Effector memory CD8-positive, alpha-beta T cell (primary cell): ENCODE measurements around the gene TSPAN16.
A peak's percentile ranks its signal among the peaks of the same experiment; 100 is the strongest.
"Not testable (repeated sequence)": the region's sequence is repeated elsewhere in the genome, so short reads cannot be mapped to it uniquely, and the experiment has no call there.

ENCODE experiments used
- ATAC-seq: fragments of 150-1000 bp; cut with Tn5 transposase; replicated peaks from 2 replicates; pipeline ENCODE4 v1.10.0; 2021; ENCODE audit warnings: mild to moderate bottlenecking, moderate library complexity
- DNase-seq, 3 experiments: peaks; one replicate each; pipeline ENCODE4 v3.0.0; 2021
- H3K27ac Mint-ChIP-seq, 2 donors: one replicate each; pipeline ENCODE4 v1.8.0; 2022; ENCODE audit warnings: mild to moderate bottlenecking in 2 of 2, mixed read lengths in 2 of 2, moderate library complexity in 2 of 2
- H3K27me3 Mint-ChIP-seq, 2 donors: one replicate each; pipeline ENCODE4 v1.8.0; 2022; ENCODE audit warnings: mixed read lengths in 2 of 2
- H3K36me3 Mint-ChIP-seq: one replicate; pipeline ENCODE4 v1.8.0; 2022; ENCODE audit warnings: mild to moderate bottlenecking, moderate library complexity, mixed read lengths; ENCODE audit not compliant: insufficient read depth
- H3K4me1 Mint-ChIP-seq, 2 donors: one replicate each; pipeline ENCODE4 v1.8.0; 2022; ENCODE audit warnings: low read depth in 2 of 2, mixed read lengths in 2 of 2
- H3K4me3 Mint-ChIP-seq, 2 donors: one replicate each; pipeline ENCODE4 v1.8.0; 2022; ENCODE audit warnings: mild to moderate bottlenecking in 2 of 2, mixed read lengths in 2 of 2, moderate library complexity in 2 of 2
- H3K9me3 Mint-ChIP-seq, 2 donors: one replicate each; pipeline ENCODE4 v1.8.0; 2022; ENCODE audit warnings: mixed read lengths in 2 of 2

Gene TSPAN16

DNA sequence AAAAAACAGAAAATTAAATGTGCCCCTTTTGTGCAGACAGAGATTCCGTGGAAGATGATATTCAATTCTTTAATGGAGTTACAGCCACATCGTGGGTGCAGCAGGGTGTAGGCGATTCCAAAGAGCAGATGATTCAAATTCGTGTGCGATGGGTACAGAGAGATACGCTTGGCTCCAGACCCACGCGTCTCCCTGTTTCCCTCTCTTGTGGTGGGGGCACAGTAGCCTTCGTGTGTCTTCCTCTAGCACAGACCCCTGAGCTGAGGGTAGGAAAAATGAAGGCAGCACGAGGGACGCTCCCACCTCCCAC is 4.8 kb downstream of the TSPAN16 start:
- no peak for ATAC-seq
- no peak overlapping the region for H3K4me3 Mint-ChIP-seq
- peaks cover 20 to 41% of the 10 kb centered on the region in 2 donors for H3K27me3 Mint-ChIP-seq

DNA sequence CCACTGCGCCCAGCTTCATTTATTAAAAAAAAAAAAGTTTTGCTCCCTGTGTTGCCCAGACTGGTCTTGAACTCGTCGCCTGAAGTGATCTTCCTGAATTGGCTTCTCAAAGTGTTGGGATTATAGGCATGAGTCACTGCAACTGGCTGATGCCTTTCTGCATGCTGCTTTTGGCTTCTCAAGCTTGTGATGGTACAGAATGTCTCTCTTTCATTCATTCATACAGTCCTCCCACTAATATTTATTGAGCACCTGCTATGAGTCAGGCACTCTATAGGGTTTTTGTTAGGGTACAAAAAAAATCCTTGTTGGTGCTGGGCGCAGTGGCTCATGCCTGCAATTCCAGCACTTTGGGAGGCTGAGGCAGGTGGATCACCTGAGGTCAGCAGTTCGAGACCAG is 9.0 kb downstream of the TSPAN16 start:
- Mint-ChIP-seq H3K36me3 (no peaks in the 10 kb centered on the region), H3K9me3 (no peaks in the 10 kb centered on the region), H3K4me3 (no peak overlapping the region), H3K4me1 (no peaks in the 10 kb centered on the region), H3K27me3 (peaks cover 13 to 19% of the 10 kb centered on the region in 2 donors), H3K27ac (no peak overlapping the region)
- ATAC-seq = no peak
- DNase-seq = no peak

More for the DNA sequence above, 4.8 kb downstream of the TSPAN16 start:
- H3K36me3 Mint-ChIP-seq = no peaks in the 10 kb centered on the region
- H3K27ac Mint-ChIP-seq = no peak overlapping the region
- no peaks in the 10 kb centered on the region for H3K9me3 Mint-ChIP-seq
- DNase-seq = no peak
- H3K4me1 Mint-ChIP-seq = no peaks in the 10 kb centered on the region

DNA sequence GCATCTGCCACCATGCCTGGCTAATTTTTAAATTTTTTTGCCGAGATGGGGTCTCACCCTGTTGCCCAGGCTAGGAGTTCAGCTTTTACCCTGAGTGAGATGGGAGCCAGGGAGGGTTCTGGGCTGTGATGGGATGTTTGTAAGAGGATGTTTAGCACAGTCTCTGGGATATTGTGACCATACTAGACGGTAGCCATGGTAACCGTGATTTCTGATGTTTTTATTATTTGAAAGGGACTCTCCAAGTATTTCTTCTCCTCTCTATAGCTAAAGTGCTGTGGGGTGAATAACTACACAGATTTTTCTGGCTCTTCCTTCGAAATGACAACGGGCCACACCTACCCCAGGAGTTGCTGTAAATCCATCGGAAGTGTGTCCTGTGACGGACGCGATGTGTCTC is 10.4 kb downstream of the TSPAN16 start:
- no peaks in the 10 kb centered on the region for H3K36me3 Mint-ChIP-seq
- no peaks in the 10 kb centered on the region for H3K4me1 Mint-ChIP-seq
- no peak overlapping the region for H3K4me3 Mint-ChIP-seq
- ATAC-seq (no peak), DNase-seq (no peak)
- no peak overlapping the region for H3K27ac Mint-ChIP-seq
- H3K9me3 Mint-ChIP-seq = no peaks in the 10 kb centered on the region
- H3K27me3 Mint-ChIP-seq = peaks cover 16 to 18% of the 10 kb centered on the region in 2 donors

DNA sequence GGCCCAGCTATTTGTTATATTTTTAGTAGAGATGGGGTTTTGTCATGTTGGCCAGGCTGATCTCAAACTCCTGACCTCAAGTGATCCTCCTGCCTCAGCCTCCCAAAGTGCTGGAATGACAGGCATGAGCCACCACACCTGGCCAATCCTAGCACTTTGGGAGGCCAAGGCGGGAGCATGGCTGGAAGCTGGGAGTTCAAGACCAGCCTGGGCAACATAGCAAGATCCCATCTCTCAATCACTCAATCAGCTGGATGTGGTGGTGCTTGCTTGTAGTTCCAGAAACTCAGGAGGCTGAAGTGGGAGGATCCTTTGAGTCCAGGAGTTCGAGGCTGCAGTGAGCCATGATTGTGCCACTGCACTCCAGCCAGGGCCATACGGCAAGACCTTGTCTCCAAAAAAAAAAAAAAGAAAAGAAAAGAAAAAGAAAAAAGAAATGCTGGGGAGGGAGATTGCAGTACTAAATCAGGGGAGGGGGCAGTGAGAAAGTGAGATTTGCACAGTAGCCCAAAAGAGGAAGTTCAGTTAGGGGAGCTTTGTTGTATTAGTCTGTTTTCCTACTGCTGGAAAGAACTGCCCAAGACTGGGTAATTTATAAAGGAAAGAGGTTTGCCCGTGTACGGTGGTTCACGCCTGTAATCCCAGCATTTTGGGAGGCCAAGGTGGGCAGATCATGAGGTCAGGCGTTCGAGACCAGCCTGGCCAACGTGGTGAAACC is 24.5 kb downstream of the TSPAN16 start:
- ATAC-seq, DNase-seq, H3K4me3 Mint-ChIP-seq, H3K9me3 Mint-ChIP-seq, H3K27ac Mint-ChIP-seq, H3K36me3 Mint-ChIP-seq, H3K27me3 Mint-ChIP-seq: not testable (repeated sequence)
- peaks cover 12 to 16% of the 10 kb centered on the region in 2 donors for H3K4me1 Mint-ChIP-seq

DNA sequence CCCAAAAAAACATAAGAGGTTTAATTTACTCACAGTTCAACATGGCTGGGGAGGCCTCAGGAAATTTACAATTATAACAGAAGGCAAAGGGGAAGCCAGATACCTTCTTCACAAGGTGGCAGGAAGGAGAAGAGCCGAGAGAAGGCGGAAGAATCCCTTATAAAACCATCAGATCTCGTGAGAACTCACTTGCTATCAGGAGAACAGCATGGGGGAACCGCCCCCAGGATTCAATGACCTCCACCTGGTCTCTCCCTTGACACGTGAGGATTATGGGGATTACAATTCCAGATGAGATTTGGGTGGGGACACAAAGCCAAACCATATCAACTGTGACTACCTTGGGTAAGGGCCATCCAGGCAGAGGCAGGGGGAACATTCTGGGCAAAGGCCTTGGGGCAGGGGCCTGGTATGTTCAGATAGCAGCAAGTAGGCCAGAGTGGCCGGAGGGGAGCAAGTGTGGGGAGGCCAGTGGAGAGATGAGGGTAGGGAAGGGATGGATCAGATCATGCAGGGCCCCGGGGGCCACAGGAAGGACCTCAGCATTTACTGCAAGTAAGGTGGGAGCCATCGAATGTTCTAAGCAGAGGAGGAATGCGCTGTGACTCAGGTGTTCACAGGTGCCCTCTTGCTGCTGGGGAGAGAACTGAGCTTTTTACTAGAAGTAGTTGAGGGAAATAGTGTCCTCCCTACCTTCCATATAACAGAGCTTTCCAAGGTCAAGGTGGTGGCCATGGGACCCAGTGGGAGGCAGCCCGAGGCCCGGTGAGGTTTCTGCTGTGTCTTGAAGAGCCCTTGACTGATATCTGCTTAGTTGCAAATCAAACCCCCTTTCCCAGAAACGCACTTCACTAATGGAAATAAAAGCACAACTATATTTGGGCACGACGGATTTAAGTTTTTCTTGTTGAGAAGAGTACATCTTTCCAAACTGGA is 25.5 kb downstream of the TSPAN16 start:
- H3K4me3 Mint-ChIP-seq = no peak overlapping the region
- no peaks in the 10 kb centered on the region for H3K36me3 Mint-ChIP-seq
- ATAC-seq = no peak
- peak overlapping the region in 1 of 2 donors; percentile 51 for H3K27ac Mint-ChIP-seq
- H3K4me1 Mint-ChIP-seq = peaks cover 12 to 16% of the 10 kb centered on the region in 2 donors
- no peak for DNase-seq
- no peaks in the 10 kb centered on the region for H3K9me3 Mint-ChIP-seq
- peaks cover 0 to 10% of the 10 kb centered on the region in 2 donors for H3K27me3 Mint-ChIP-seq

DNA sequence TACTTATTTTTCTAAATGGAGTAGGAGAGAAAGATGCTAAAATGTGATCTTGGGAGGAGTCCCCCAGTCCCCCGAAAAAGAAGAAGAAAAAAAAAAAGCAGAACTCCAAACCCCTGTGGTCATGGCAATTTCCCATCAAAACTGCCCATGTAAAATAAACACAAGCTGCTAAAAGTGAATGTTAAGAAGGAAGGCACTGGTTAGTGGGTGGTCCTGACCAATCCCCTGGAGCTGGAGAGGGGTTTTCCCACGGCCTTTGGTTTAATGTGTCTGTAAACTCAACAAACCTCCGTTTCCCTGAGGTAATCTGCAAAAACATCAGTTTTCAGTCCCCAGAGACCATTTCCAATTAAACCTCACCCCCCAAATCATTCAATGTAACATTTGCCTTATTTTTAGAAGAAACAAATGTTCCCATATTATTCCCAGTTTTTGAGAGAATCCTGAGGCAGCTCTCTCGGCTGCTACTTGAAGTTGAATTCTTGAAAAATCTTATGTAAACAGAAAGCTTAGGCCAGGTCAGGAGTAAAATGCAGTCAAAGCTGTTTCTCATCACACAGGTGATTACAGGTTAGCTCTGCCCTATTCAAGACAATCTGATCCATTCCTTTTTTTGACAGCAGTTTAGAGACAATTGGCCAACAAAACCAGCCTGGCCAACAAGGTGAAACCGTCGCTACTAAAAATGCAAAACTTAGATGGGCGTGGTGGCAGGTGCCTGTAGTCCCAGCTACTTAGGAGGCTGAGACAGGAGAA is 26.5 kb downstream of the TSPAN16 start:
- ATAC-seq (no peak), DNase-seq (no peak)
- H3K27me3 Mint-ChIP-seq = peaks cover 0 to under 1% of the 10 kb centered on the region in 2 donors
- H3K36me3 Mint-ChIP-seq = peaks cover 5% of the 10 kb centered on the region
- peaks cover 7 to 16% of the 10 kb centered on the region in 2 donors for H3K4me1 Mint-ChIP-seq
- no peaks in the 10 kb centered on the region for H3K9me3 Mint-ChIP-seq
- H3K27ac Mint-ChIP-seq = peak overlapping the region in 1 of 2 donors; percentile 51
- no peak overlapping the region for H3K4me3 Mint-ChIP-seq

DNA sequence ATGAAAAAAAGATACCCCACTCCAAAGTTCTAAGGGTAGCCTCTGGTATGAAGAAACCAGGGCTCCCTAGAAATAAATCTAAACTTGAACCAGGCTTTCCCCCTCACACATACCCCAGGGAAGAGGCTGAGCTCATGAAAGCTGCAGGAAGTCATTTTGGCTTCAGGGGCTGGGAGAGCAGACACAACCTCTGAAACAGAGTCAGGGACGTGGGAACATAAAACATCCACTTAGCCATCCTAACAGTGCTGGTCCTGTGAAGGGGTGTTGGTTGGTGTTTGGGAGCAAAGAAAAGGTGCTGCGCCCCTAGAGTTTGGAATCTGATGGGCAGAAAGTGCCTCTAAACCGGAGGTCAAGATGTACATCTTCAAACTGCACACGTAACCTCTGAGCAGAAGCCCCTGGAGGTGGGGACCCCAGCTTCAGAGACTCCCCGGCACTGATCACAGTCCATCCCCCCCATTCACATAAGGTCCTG is 27.7 kb downstream of the TSPAN16 start:
- Mint-ChIP-seq H3K4me1 (peaks cover 7 to 16% of the 10 kb centered on the region in 2 donors), H3K36me3 (peaks cover 11% of the 10 kb centered on the region), H3K9me3 (no peaks in the 10 kb centered on the region), H3K27me3 (no peaks in the 10 kb centered on the region), H3K4me3 (peak overlapping the region in 1 of 2 donors; percentile 38), H3K27ac (peak overlapping the region; percentile 83 to 92)
- no peak for ATAC-seq
- no peak for DNase-seq

DNA sequence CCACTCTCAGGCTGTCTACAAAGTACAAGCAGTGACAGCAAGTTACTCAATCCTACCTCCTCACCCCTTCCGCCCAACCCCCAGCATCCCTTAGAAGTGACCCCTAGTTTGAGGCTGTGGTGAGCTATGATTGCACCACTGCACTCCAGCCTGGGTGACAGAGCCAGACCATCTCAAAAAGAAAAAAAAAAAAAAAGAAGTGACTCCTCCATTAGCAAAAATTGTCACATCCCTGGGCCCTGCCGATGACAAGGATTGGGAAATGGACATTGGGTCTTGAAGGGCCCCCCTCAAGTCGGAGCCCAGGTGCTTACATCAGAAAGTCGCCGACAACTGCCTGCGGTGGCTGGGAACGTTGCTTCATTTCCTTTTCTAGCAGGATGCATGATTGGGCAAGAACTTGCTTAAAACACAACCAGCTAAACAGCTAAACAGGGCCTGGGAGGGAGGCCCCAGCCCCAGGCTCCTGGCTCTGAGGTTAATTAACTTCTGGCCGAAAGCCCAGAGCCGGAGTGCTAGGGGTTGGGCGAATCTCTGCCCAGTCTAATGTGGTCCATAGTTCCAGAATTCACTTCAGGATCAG is 28.2 kb downstream of the TSPAN16 start:
- Mint-ChIP-seq H3K36me3 (peaks cover 12% of the 10 kb centered on the region), H3K27ac (peak overlapping the region; percentile 83 to 92), H3K4me1 (peaks cover 7 to 16% of the 10 kb centered on the region in 2 donors), H3K27me3 (no peaks in the 10 kb centered on the region), H3K9me3 (no peaks in the 10 kb centered on the region), H3K4me3 (peak overlapping the region; percentile 15 to 38)
- DNase-seq (peak in 2 of 3 experiments; percentile 22 to 27), ATAC-seq (peak; percentile 88)

DNA sequence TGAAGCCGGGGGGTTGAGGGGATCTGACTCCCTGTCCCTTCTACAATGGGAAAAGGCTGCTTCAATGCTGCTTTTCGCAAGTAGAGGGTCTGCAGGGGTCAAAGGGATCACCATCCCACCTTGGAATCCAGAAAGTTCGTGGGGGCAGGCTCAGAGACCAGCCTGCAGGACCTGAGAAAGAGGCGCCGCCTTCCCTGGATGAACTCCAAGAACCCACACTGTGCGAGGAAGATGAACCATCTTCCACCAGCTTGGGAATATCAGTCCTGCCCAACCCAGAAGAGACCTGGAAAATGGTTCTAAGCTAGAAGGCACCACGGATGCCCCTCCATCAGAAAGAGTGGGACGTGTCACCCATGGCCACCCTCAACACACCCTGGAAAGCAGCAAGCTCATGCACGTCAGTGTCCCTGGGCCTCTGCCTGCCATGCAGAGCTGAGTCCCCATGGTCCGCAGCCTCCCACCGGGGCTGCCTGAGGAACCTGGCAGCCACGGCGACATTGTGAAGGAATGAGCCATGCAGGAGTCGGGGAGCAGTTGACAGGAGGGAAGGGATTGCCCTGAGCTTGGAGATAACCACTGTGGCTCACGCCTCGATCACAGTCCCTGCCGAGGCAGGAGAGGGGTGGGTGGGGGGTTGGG is 28.9 kb downstream of the TSPAN16 start:
- DNase-seq (no peak), ATAC-seq (no peak)
- Mint-ChIP-seq H3K27ac (peak overlapping the region; percentile 83 to 92), H3K36me3 (peaks cover 14% of the 10 kb centered on the region), H3K9me3 (no peaks in the 10 kb centered on the region), H3K27me3 (no peaks in the 10 kb centered on the region), H3K4me1 (peaks cover 7 to 16% of the 10 kb centered on the region in 2 donors), H3K4me3 (peak overlapping the region in 1 of 2 donors; percentile 38)

DNA sequence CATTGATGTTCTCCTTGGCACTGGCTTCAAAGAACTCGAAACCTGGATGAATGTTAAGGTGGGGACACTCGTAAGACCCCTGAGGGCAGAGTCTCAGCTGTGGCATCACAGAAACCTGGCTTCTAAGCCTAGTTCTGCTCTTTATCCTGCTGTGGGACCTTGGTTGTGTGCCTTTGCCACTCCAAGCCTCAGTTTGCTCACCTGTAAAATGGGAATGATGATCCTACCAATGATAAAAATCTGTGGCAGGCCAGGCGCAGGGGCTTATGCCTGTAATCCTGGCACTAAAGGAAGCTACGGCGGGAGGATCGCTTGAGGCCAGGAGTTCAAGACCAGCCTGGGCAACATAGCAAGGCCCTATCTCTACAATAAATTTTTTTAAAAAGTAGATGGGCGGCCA is 29.6 kb downstream of the TSPAN16 start:
- peaks cover 14% of the 10 kb centered on the region for H3K36me3 Mint-ChIP-seq
- no peaks in the 10 kb centered on the region for H3K9me3 Mint-ChIP-seq
- H3K27ac Mint-ChIP-seq = no peak overlapping the region
- H3K4me1 Mint-ChIP-seq = peaks cover 7 to 16% of the 10 kb centered on the region in 2 donors
- DNase-seq = no peak
- H3K27me3 Mint-ChIP-seq = no peaks in the 10 kb centered on the region
- H3K4me3 Mint-ChIP-seq = no peak overlapping the region
- no peak for ATAC-seq

DNA sequence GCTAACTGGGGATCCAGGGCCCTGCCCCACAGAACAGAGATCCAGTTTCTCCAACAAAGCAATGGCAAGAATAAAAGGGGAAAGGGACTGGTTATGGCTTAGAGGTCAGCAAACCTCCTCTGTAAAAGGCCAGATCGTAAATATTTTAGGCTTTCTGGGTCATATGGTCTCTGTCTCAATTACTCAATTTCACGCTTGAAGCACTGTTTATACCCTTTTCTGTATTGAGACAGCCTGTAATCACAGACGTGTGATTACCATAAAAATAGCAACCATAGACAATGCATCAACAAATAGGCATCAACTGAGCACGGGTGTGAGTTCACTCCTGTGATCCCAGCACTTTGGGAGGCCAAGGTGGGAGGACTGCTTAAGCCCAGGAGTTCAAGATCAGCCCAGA is 34.2 kb downstream of the TSPAN16 start:
- H3K36me3 Mint-ChIP-seq = peaks cover 45% of the 10 kb centered on the region
- no peak overlapping the region for H3K27ac Mint-ChIP-seq
- no peaks in the 10 kb centered on the region for H3K27me3 Mint-ChIP-seq
- DNase-seq (no peak), ATAC-seq (no peak)
- no peak overlapping the region for H3K4me3 Mint-ChIP-seq
- no peaks in the 10 kb centered on the region for H3K4me1 Mint-ChIP-seq
- no peaks in the 10 kb centered on the region for H3K9me3 Mint-ChIP-seq

DNA sequence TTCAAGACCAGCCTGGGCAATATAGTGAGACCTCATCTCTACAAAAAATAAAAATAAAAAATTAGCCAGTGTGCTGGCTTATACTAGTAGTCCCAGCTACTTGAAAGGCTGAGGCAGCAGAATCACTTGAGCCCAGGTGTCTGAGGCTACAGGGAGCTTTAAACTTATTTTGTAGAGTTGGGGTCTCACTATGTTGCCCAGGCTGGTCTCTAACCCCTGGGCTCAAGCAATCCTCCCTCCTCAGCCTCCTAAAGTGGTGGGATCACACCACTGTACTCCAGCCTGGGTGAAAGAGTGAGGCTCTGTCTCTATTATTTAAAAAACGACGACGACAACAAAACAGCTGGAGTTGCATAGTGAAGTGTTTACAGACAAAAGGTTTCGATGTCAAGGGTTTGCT is 35.5 kb downstream of the TSPAN16 start:
- Mint-ChIP-seq H3K36me3 (peaks cover 54% of the 10 kb centered on the region), H3K4me1 (no peaks in the 10 kb centered on the region), H3K4me3 (no peak overlapping the region), H3K9me3 (no peaks in the 10 kb centered on the region), H3K27me3 (no peaks in the 10 kb centered on the region), H3K27ac (no peak overlapping the region)
- DNase-seq (no peak), ATAC-seq (no peak)
